Stimulated activated CD8-positive, alpha-beta memory T cell treated with anti-CD3 and anti-CD28 coated beads, Interleukin-12 subunit alpha, Interleukin-12 subunit beta, amount 100 ng/mL, for 24 hours (primary cell): ENCODE data around the gene SARS1.
A peak's percentile ranks its signal among the peaks of the same experiment; 100 is the strongest.

Source experiments
- DNase-seq: peaks from one replicate; pipeline ENCODE4 v3.0.0-alpha.2; 2020; ENCODE audit errors: extremely low read depth

SARS1 gene

GRCh38 chr1:109228167-109228566 is 14.4 kb downstream of the SARS1 start:
- DNase-seq: no peak

- DNase-seq: no peak
Measured at GRCh38 chr1:109229531-109230127, 15.9 kb downstream of the SARS1 start.

GRCh38 chr1:109231066-109231465 is 17.3 kb downstream of the SARS1 start:
- no peak for DNase-seq

GRCh38 chr1:109235137-109235536 is 21.4 kb downstream of the SARS1 start:
- DNase-seq: no peak

DNA sequence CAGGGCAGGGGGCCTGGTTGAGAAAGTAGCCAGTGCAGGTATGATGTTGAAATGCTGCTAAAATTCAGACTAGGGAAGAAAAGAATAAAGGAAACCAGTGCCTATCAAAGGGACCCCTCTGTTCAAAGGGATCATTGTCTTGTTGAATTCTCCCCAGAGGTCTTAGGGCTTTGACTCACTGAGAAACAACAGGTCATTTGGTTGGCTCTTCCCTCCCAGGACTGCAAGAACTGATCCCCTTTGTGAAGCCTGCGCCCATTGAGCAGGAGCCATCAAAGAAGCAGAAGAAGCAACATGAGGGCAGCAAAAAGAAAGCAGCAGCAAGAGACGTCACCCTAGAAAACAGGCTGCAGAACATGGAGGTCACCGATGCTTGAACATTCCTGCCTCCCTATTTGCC is 23.8 kb downstream of the SARS1 start:
- no peak for DNase-seq

DNA sequence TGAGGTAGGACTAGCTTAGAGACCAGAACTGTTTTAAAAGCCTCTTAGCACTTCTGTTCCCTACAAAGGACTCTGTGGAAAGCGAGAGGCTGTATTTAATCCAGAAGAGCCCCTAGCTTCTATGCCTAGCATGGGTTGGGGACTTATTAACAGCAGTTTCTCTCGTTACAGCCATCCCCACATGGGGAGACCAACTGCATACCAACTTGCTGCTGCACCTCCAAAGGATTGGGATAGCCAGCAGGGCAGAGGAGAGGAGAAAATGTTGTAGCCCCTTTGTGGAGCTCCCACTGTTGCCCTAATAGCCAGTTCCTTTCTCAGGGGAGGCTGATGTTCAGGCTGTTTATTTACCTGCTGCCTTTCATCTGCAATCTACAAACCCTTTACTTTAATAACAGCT is 24.7 kb downstream of the SARS1 start:
- no peak for DNase-seq

DNA sequence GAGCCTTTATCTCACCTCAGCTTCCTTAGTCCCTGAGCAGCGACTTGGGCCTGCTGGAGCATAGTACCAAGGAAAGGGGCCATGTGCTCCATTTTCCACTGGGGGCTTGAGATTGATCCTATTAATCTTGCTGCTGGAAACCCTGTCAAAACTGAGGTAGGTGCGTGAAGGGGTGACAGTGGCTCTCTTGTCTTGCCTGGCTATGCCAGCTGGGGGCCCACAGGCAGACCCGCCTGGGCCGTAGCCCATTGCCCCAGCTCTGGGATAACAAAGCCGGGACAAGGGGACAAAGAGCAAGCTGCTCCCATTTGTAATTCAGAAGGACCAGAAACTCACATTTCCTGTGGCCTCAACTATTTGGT is 25.3 kb downstream of the SARS1 start:
- DNase-seq: no peak

DNA sequence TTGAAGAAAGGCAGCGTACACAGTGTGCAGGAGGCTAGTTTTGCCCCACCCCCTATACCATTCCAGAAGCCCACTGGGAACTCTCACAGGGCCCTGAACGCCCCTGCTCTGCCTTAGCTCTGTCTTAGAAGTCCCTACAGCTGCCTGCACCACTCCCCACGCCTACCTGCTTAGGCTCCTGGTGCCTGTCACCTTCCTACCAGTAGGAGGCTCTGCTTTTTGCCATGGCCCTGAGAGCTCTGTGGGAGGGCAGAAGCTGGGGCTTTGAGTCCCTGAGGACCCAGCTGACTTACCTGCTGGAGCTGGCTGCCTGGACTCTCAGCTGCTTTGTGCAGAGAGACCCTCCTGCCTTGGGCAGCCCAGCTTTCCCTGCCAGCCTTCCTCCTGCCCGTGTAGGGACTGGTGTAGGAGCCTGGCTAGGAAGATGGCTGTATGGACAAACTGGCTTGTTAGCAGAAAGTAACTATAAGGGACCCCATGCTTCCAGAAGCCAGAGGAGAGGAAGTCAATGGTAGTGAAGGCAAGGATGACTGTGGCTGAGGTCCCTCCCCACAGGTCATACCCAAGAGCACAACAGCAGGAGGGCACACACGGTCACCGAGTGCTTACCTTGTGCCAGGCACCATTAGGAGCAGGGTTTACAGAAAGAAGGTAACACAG is 25.8 kb downstream of the SARS1 start:
- no peak for DNase-seq

- no peak for DNase-seq
Measured at GRCh38 chr1:109240158-109241152, 26.7 kb downstream of the SARS1 start.

DNA sequence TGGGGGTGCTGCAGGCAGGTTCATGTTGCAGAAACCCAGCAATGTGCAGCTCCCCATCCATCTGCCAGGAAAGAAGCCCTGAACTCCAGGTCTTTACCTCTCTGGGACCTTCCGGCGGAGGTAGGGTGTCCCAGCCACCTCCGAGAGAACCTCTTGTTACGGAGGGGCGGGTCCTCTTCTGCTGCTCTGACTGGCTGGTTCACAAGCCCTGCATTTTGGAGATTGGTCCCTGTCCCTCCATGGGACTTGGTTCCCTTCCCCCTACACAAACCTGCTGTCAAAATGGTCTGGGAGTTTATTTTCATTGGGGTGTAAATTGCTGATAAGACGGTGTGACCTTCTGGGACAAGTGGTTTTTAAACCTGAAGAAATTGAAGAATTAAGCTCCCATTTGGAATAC is 27.6 kb downstream of the SARS1 start:
- no peak for DNase-seq

DNA sequence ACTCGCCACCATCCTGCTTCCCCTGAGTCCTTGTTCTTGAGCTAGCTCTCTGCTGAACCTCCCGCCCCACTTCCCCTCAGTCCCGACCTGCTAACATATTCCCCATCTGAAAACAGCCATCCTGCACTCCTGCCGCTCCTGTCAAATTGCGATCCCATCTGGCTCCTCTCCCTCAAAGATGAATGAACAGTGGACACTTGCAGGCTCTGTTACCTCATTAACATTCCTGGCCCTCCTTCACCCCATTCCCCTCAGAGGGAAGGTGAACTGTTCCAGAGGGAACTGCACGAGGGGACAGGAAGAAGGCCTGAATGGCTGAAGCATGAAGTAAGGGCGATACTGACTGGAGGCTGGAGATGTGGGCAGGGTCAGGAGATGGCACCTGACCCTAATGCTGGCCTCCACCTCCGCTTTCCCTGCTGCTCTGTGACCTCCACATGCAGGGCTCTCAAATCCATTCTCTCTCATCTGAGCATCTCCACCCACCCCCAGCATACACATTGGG is 28.2 kb downstream of the SARS1 start:
- DNase-seq: no peak

DNA sequence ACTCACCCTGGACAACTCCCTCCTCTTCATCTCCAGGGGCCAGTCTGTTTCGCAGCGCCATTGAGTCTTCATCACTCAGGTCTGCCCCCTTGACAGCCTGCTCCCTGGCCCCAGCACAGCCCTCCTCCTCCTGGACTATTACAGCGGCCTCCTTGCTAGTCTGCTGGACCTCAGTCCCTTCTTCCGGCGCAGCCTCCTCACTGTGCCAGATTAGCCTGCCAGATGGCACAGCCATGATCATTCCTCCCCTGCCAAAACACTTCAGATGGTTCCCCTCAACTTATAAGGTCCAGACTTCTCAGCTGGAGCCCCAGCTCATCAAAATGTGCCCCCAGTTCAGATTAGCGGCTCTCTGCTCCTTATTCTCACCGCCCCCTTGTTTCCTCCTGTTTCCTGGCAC is 28.7 kb downstream of the SARS1 start:
- no peak for DNase-seq

GRCh38 chr1:109243221-109243620 is 29.5 kb downstream of the SARS1 start:
- no peak for DNase-seq

GRCh38 chr1:109243860-109244552 is 30.3 kb downstream of the SARS1 start:
- DNase-seq: no peak

DNA sequence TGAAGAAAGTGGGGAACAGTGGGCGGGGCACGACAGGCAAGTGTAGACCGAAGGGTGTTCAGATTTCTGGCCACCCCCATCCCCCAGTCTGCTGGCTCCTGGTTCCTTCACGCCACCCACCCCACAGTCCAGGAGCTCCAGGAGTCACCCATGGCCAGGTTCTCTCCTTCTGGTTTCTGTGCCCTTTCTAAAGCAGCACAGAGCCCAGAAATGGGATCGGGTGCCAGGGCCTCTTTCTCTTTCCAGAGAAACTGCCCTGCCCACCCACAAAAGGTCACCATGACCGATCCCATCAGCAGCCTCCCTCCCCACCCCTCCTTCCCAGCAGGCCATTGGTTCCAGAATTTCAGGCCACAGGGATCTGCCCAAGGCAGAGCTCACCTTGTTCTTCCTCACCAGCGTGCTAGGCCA is 32.4 kb downstream of the SARS1 start:
- no peak for DNase-seq

GRCh38 chr1:109247401-109248365 is 34.0 kb downstream of the SARS1 start:
- DNase-seq: no peak

DNA sequence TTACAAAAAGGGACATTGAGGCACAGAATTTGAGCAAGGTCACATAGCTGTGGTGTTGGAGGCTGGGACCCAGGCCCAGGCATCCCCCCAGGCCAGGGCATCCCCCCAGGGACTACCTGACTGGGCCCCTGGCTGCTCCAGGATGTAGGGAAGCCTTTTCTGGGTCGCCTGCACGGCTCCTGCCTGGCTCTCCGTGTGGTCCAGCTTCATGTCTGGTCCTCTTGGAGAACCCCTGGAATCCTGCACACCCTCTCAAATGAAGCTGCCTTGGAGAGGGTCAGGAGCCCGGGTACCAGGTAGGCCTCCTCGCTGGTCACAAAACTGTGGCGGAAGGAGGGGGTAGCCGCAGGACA is 34.7 kb downstream of the SARS1 start:
- no peak for DNase-seq

- DNase-seq: peak; percentile 17
Measured at GRCh38 chr1:109248797-109249629, 35.3 kb downstream of the SARS1 start, which contains the start of gene CELSR2. Gene CELSR2, plus strand, starts transcription at chr1:109249539. Its CDS starts 541 bp downstream, at chr1:109250080.

- DNase-seq: no peak
Measured at GRCh38 chr1:109249654-109250401, 36.1 kb downstream of the SARS1 start.
